Amygdala (tissue), 56 donors: ENCODE data around the gene DISP3.

Source experiments
- DNase-seq, 56 donors: peaks; one replicate each; lab custom pipeline; 2025; lab: John Stamatoyannopoulos, UW

Gene DISP3

DNA sequence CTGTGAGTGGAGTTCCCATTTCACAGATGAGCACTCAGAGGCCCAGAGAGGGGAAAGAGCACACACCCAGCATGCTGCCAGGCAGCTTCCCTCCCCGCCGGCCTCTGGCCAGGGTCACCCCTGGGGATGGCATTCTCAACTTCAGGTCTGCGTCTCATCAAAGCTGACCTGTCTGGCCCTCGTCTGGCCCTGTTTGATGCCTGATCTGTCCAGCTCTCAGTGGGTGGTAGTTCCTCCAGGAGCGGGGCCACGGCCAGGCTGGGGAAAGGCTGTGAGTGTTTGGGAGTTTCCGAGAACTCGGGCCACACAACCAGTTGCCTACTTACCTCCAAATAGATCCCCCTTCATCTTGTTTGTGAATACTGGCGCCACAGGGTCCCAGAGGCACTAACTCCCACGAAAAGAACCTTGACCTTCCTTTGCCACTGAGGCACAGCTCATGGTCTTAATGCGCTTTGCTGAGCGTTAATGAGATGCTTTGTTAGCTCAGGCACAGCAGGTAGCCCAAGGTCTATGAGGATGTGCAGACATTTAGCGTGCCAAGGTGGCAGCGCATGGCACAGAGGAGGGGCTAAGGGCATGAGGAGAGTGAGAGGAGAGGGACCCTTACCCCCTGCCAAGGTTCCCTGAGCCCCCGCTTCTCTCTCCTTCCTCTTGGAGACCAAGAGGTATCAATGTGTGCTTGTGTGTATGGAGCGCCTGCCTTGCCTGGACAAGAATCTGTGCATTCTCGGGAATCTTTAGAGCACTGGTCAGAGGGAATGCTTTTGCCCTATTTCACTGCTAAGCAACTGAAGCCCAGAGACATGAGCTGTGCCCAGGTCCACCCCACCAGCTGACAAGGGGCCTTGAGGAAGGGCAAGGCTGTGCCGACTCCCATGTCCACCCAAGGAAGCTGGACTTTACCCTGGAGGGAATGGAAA lies 61.2 kb downstream of the DISP3 start:
- DNase-seq: no peak

DNA sequence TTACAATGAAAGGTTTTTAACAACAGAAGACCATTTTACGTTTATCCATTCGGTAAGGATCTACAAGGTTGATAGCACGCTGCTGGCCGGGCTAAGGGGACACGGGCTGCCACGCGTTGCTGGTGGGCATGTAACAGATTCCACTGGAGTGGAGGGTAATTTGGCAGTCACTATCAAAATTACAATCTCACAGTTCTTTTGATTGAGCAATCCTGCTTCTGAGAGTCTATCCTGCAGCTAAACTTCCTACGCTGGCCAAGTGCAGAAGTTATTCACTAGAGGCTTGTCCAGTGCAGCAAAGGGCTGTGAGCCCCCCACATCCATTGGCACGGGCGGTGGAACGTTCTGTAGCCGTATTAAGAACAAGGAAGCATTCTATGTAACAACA lies 61.8 kb downstream of the DISP3 start:
- no peak for DNase-seq

DNA sequence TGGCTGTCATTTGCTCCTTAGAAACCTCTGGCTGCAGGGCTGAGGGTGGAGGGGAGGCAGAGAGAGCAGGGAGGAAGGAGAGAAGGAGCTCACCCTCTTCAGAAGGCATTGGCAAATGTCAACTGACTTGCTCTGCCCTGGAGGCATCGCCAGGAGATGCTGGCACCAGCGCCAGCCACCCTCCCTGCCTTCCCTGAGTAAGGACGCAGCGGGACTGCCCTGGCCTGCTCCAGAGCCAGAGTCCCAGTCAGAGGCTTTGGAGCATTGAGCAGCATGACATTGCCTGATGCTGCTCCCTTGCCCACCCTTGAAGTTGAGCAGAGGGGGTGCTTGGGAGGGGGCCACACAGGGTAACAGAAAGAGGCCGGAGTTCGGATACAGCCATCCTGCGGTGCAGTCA lies 62.3 kb downstream of the DISP3 start:
- no peak for DNase-seq

DNA sequence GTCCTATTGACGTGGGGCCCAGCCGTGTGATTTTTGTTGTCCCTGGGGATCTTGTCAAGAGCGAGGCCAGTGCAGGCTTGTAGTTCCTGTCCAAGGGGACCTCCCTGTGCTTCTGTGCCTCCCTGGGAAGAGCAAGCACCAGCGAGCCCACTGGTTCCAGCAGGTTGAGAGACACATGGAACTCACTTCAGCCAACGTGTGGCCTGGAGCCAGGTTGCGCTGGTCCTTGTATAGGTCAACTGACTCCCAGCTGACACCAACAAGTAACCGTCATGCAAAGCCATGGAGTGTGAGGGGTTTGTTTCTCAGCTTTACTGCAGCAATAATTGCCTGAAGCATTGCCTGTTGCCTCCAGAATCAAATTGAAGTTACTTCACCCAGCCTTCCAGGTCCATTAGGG lies 63.0 kb downstream of the DISP3 start:
- DNase-seq: no peak

DNA sequence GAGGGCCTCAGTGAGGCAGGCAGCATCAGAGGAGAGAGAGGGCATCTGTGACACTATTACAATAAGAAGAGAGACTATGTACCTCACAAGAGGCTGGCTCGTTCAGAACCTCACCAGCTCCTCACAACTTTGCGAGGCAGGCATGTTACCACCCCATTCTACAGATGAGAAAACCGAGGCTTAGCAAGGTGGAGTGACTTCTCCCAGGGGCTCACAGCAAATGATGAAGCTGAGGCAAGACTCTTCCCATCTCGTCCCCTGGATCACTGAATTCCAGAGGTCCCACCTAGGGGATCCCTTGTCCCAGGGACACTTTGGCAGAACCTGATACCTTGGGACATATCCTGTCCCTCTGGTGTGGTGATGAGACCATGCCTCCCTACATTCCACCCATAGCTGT lies 64.4 kb downstream of the DISP3 start:
- no peak for DNase-seq

DNA sequence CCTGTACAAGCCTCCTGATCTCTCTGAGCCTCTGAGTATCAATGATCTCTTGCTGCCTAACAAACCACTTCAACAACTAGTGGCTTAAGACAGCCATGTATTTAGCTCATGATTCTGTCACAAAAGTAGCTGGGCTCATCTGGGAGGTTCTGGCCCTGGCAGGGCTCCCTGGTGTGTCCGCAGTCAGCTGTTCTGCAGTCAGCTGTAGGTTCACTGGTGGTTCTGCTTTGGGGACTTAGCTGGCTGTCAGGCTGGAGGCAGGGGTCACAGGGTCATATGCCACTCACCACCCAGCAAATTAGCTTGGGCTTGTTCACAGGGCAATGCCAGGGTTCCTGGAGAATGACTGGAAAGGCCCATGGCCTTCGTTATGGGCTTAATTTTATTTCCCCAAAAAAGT lies 64.8 kb downstream of the DISP3 start:
- no peak for DNase-seq

DNA sequence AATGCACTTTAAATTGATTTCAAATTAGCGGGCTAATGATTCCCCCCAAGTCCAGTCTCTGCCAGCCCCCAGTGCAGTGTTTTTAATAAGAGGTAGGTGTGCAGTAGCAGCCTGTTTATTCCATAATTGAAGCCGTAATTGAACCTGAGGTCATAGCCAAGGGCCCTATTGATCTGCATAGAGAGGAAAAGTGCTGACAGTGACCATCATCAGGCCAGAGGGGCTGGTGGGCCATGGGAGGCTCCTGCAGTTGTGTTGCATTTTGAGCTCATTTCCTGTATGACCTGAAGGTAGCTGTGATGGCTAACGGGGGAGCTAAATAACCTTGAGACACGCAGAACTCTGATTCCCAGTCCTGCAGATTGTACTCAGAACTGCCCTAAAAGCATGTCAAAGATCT lies 67.5 kb downstream of the DISP3 start:
- no peak for DNase-seq

DNA sequence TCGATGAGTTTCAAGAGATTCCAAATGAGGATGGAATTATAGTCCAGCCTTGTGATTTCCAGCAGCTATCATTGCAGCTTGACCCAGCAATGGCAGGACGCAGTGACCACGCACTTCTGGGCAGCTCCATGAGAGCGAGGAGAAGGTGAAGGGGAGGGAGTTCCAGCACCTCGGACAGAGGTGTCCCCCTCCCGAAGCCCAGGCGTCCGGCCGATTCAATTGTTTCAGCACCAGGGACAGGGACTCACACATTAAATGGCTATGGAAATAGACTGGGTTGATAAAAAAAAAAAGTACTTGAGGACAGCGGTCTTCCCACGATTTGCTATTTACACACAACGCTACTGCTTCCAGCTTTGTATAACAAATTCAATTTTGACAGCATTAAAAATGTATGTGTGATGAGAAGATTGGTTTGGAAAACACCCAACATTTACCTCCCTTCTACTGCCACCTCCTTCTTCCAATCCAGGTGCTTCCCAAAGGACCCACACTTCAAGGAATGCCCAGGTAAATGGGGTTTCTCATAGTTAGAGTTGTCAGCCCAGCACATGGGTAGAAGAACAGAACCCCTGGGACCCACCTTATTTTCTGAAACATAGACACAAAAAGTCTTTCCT lies 71.8 kb downstream of the DISP3 start:
- peak in 29 of 56 donors; percentile 3 to 60 (median 21) for DNase-seq

DNA sequence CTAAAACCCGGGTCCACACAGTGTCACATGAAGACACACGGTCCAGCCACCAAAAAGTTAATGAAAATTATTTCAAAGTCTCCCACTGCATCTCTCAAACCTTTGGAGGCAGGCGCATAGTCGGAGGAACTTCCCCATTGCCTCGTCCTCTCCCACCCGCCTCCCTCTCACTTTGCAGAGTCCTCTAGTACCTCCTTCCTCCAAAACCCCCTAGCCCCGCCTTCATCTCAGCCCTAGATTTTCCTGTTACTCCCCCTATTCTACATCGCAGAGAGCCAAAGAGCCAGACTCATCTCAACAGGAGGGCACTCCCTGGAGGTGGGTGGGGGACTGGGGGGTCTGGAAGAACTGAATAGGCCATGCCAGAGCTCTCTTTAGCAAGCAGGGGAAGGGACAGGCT lies 79.3 kb downstream of the DISP3 start:
- no peak for DNase-seq

DNA sequence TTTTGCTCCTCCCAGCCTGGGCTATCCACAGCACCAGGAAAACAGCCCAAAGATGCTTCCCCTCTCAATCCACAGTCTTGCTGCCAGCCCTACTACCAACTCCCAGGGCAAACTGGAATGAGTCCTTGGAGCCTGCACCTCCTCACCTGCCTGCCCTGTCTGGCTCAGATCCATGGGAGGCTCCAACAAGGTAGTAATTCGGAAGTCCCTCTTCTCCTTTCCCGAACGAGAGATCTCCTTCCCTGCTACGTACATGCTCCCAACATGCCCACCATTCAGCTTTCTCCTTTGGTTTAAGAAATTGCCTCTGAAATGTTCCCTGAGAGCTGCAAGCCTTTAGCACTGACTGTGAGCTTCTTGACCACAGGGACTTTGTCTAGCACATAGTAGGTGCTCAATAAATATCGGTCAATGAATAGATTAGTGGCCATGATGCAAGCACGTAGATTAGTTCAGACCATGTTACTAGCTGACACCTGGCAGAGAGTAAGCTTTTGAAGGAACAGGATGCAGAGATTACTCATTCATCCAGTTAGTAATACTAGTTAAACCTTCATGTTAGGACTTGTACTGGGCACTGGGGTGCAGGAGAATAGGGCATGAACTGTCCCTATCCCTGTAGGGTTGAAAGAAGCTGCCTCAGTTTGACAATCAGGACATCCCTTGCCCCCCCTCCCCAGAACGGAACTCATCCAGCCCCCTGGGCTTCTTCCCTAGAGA lies 80.1 kb downstream of the DISP3 start:
- DNase-seq: no peak

DNA sequence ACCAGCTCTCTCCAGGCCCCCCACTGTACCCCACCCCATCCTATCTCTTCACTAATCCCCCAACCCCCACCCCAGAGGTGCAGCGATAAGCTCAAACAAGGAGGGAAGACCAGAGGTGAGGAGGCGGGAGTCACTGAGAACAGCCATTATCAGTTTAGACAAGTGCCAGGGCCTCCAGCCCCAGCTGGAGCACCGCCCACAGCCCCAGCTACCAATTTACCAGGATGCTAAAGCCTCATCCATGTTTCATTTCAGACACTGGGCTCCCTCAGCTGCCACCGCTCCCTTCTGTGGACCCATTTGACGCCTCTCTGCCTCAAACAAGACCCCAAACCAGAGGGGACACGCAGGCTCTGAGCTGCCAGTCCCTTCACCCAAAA lies 80.6 kb downstream of the DISP3 start:
- no peak for DNase-seq

DNA sequence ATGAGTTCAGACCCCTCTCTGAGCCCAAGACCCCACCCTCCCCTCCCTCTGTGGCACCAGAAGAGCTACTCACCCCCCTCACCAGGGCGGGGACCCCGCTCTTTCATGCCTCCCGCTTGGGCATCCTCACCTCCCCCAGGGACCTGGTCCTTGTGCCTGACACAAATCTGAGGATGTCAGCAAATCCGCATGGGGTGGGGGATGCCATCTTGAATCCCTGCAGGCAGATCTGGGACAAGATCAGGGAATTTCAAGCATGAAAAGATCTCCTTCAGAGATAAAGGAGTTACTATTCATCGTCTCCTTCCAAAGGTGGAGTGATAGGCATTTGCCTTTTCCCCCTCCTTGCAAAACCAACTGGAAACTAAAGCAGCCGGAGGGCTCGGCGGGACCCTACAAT lies 81.1 kb downstream of the DISP3 start:
- DNase-seq: no peak

DNA sequence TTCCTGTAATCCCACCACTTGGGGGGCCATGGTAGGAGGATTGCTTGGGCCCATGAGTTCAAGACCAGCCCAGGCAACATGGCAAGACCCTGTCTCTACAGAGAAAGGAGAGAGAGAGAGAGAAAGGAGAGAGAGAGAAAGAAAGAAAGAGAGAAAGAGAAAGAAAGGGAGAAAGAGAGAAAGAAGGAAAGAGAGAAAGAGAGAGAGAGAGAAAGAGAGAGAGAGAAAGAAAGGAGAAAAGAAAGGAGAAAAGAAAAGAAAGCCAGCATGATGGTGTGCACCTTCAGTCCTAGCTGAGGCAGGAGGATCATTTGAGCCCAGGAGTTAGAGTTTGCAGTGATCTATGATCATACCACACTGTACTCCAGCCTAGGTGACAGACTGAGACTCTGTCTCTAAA lies 82.8 kb downstream of the DISP3 start:
- no peak for DNase-seq

DNA sequence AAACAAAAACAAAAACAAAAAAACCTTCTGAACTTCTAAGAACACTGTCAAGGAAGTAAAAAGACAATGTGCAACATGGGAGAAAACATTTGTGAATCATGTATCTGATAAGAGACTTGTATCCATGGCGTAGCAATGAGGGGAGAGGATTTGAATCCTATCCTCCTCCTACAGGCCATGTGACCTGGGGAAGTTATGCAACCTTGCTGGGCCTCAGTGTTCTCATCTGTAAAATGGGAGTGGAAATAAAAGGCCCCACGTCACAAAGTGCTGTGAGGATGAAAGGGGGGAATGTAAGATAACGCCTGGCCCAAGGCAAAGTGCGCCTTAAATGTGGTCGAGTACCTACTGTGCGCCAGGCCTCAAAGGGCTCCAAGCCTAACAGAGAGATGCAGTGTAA lies 83.7 kb downstream of the DISP3 start:
- DNase-seq: no peak

DNA sequence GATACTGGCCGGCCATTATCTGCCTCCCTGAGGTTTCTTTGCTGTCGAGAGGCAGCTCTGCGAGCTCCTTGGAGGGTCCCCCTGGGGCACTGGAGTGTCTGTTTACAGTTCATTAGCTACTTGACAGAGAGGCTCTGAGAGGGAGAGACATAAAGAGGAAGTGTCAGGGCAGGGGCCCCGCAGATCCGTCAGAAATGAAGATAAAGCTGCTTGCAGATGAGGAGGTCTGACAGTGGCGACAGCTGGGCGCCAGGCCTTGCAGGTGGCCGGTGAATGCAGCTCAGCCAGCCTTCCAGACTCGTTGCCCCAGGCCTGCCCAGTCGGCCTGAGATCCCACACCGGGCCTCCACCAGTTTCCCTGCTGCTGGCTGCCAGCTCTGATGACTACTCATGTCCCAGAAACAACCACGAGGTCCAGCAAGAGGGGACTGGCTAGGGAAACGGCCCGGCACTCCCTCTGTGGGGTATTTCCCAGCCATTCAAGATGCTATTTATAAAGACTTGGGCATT lies 84.7 kb downstream of the DISP3 start:
- DNase-seq: no peak

DNA sequence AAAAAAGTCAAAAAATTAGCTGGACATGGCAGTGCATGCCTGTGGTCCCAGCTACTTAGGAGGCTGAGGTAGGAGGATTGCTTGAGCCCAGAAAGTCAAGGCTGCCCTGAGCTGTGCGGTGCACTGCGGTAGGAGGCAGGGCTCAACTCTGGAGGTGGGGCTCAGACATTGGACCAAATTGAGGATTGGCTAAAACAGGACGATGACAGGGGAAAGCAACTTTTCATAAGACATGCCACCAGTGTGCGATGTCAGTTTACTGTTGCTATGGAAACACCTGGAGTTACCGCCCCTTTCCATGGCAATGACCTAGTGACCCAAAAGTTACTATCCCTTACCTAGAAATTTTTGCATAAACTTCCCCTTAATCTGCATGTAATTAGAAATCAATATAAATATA lies 85.3 kb downstream of the DISP3 start:
- no peak for DNase-seq

DNA sequence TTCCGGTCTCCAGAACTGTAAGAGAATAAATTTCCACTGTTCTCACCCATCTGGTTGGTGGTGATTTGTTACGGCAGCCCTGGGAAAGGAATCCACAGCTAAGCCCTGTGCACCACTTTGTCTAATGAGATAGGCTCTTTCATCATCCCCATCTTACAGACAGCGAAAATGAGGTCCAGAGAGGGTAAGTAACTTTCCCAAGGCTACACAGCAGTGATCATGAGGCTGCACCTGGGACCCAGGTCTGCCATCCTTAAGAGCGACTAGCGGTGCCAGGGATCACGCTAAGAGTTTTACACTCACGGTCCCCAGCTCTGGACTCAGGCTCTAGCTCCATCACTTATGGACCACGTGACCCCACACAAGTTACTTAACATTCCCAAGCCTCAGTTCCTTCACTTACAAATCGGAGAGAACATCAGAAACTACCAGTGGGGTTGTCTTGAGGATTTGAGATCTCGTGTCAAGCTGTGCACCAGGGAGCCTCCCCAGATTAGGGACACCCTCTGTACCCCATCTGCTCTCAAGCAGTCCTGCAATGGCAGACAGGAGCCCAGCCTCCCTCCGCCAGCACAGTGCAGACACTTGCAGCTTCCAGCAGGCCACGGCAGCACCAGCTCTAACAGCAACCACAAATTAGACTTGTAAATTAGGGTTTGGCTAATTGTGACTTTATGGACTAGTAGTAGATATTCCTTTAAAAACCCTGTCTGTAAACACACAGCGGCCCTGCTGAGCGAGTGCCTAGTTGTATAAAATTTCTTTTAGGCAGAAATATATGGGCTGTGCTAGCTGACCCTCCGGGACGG lies 87.3 kb downstream of the DISP3 start:
- no peak for DNase-seq

DNA sequence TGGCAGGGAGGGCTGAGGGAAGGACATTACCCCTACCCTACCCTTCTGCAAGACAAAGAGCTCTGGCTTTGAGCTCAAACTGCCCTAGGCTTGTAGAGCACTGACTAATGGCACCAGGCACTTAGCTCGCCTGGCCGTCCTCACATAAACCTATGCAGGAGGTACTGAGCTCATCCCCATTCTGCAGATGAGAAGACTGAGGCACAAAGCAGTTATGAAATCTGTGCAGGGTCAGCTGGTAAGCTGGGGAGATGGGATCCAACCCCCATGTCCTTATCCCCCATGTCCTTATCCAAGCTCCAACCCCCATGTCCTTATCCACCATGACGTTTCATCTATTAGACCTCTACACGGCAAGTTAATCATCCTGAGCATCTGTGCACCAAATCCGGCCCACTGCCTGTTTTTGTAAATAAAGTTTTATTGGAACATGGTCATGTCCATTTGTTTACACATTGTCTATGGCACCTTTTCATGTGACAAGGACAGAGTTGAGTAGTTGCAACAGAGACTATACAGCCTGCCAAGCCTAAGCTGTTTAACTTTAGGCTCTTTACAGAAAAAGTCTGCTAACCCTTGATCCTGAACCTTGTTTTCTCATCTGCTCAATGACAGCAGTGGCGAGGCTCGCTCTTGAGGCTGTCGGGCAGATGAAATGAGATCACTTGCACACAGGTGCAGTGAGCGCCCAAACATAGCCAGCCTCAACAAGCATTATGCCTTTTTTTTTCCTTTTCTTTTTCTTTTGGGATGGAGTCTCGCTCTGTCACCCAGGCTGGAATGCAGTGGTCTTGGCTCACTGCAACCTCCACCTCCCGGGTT lies 88.5 kb downstream of the DISP3 start:
- DNase-seq: no peak

DNA sequence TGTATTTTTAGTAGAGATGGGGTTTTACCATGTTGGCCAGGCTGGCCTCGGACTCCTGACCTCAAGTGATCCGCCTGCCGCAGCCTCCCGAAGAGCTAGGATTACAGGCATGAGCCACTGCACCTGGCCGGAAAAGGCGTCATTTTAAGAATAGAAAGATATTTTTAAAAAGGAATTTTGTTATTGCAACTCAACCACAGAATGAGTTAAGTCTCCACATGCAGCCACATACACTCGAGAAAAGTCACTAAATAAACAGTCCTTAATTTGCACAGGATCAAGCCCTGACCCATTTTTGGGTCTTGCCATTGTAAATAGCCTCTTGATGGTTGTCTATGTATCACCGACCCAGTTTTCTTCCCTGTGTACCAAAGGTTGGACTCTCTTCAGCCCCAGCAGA lies 89.7 kb downstream of the DISP3 start:
- DNase-seq: no peak

DNA sequence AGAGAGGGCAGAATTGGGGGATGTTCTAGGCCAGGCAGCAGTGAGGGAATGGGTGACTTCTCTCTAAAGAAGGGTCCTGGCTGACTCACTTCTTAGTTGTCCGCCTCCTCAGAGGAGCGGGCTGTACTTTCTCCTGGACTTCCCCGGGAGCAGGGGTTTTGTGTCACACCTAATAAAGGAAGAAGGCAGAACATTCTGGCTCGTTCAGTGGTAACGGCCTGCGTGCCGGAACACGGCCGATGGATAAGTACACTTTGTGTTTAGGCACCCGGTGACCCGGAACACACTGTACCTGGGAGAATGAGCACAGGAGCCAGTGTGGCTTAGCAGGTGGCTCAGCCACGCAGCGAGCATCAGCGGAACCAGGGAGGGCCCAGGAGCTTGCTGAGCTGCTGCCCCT lies 90.6 kb downstream of the DISP3 start:
- DNase-seq: no peak
